Measurements from ENCODE around the gene SPNS3.
A peak's percentile ranks its signal among the peaks of the same experiment; 100 is the strongest.

The SPNS3 gene

GRCh38 chr17:4446326-4447071 is 12.8 kb downstream of the SPNS3 start:
- TF ChIP-seq, protein P1, sequence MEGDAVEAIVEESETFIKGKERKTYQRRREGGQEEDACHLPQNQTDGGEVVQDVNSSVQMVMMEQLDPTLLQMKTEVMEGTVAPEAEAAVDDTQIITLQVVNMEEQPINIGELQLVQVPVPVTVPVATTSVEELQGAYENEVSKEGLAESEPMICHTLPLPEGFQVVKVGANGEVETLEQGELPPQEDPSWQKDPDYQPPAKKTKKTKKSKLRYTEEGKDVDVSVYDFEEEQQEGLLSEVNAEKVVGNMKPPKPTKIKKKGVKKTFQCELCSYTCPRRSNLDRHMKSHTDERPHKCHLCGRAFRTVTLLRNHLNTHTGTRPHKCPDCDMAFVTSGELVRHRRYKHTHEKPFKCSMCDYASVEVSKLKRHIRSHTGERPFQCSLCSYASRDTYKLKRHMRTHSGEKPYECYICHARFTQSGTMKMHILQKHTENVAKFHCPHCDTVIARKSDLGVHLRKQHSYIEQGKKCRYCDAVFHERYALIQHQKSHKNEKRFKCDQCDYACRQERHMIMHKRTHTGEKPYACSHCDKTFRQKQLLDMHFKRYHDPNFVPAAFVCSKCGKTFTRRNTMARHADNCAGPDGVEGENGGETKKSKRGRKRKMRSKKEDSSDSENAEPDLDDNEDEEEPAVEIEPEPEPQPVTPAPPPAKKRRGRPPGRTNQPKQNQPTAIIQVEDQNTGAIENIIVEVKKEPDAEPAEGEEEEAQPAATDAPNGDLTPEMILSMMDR (IDR thresholded peaks at IDR 0.05; ENCODE audit: insufficient read depth, low read depth, low read length, missing control alignments): no peak
- no peak overlapping the region for H3K4me3 ChIP-seq (ENCODE audit: low read length)

DNA sequence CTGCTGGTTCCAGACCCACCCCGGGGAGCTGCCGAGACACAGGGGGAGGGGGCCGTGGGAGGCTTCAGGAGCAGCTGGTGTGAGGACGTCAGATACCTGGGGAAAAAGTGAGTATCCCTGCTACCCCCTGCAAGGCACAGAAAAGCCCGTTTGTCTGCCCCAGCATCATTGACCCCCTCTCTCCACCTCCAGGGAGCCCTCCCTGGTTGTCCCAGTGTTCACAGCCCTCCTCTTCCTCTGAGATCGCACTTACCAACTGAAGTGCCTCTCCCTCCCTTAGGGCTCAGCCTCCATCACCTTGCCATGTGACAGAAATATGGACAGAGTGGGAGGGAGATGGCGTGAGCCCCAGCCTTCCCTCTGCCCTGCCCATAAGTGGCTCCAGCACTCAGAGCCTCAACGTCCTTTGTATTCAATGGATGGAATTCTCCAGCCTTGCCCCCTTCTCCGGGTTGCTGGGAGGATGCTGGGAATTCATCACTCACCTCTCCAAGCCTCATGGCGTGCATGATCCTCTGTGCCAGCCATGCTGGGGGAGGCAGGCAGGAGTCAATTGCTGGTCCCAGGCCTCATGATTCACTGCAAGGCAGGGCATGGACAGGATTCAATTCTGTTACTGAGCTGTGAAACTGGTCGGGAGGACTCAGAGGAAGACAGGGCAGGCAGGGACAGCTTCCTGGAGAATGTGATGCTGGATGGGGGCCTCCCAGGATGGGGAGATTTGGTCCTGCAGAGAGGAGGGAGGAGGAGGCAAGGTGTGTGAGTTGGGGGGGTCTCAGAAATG is 14.6 kb downstream of the SPNS3 start:
- DNase-seq (ENCODE audit: low read depth): peak; percentile 60
- TF ChIP-seq, protein P1 (IDR thresholded peaks at IDR 0.05; ENCODE audit: insufficient read depth, low read depth, low read length, missing control alignments): no peak
- no peak overlapping the region for H3K4me3 ChIP-seq (ENCODE audit: low read length)

More at GRCh38 chr17:4446326-4447071, 12.8 kb downstream of the SPNS3 start:
- DNase-seq (ENCODE audit: low read depth): no peak

GRCh38 chr17:4449736-4450135 is 16.0 kb downstream of the SPNS3 start:
- no peak overlapping the region for H3K4me3 ChIP-seq (ENCODE audit: low read length)
- DNase-seq (ENCODE audit: low read depth): no peak
- TF ChIP-seq, protein P1 (IDR thresholded peaks at IDR 0.05; ENCODE audit: insufficient read depth, low read depth, low read length, missing control alignments): no peak

DNA sequence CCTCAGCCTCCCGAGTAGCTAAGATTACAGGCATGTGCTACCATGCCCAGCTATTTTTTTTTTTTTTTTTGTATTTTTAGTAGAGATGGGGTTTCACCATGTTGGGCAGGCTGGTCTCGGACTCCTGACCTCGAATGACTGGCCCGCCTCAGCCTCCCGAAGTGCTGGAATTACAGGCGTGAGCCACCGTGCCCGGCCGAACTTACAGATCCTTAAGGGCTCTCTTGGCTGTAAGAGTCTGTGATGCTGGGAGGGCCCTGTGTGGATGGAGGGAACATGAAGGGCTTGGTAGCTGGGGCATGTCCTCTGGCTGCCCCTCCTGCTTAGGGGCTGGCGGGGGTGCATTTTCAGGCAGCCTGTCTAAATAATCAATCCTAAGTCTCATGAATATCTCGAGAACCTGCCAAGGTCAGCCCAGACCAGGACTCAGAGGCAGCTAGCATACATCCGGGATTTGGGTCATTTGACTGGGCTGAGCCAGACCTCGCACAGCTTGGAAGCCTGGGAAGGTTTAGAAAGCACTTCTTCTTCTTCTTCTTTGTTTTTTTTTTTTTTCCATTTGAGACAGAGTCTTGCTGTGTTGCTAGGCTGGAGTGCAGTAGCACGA is 17.1 kb downstream of the SPNS3 start:
- TF ChIP-seq, protein P1 (IDR thresholded peaks at IDR 0.05; ENCODE audit: insufficient read depth, low read depth, low read length, missing control alignments): no peak
- no peak overlapping the region for H3K4me3 ChIP-seq (ENCODE audit: low read length)
- no peak for DNase-seq (ENCODE audit: low read depth)

DNA sequence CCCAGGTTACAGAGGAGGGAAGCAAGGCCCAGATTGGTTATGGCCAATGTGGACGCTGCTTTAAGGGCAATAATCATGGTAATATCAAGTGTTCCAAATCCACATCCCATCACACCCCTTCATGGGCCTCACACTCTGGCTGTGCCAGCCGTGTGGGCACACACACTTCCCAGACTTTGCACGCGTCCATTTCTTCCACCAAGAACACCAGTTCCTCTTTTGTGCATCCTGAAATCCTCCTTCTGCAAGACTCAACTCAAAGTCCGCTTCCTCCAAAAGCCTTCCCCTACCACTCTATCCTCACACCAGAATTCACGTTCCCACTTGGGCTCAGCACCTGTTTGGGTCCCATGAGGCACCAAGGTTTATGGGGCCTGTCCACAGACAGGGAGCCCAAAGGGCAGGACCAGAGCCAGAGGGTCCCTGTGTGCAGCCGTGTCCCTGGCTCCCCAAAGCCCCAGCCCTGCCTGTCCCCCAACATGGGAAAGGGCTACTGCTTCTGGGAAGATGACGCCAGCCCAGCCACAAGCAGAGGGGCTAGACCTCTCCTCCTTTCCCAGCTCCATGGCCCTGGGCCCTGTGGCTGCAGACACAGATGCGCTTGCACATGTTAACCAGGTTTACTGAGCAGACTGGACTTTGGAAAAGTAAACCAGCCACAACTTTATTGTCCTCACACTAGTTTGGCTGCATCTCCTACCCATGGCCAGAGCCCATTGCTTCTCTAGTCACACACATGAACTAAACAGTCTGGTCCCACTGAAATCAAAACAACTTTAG is 20.3 kb downstream of the SPNS3 start:
- no peak for DNase-seq (ENCODE audit: low read depth)
- TF ChIP-seq, protein P1 (IDR thresholded peaks at IDR 0.05; ENCODE audit: insufficient read depth, low read depth, low read length, missing control alignments): no peak
- H3K4me3 ChIP-seq (ENCODE audit: low read length): no peak overlapping the region

DNA sequence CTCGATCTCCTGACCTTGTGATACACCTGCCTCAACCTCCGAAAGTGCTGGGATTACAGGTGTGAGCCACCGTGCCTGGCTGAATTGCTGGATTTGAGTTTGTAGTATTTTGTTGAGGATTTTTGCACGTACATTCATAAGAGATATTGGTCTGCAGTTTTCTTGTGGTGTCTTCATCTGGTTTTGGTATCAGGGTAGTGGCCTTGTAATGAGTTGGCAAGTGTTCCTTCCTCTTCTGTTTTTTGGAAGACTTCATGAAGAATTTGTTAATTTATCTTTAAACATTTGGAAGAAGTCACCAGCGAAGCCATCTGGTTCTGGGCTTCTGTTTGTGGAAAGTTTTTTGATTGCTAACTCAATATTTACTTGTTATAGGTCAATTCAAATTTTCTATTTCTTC is 26.9 kb downstream of the SPNS3 start:
- DNase-seq (ENCODE audit: low read depth): no peak
- TF ChIP-seq, protein P1 (IDR thresholded peaks at IDR 0.05; ENCODE audit: insufficient read depth, low read depth, low read length, missing control alignments): no peak
- H3K4me3 ChIP-seq (ENCODE audit: low read length): no peak overlapping the region

Data from epithelial cell of esophagus (primary cell).